Mesendoderm (in vitro differentiated cells): ENCODE measurements around the gene SPECC1.

Source experiments
- DNase-seq: peaks from one replicate; pipeline ENCODE4 v3.0.0; 2013
- H2AK5ac ChIP-seq: 2 replicates; pipeline ENCODE4 v1.6.1; 2013; ENCODE audit warnings: low read length, inconsistent platforms
- H2BK120ac ChIP-seq: 2 replicates; pipeline ENCODE4 v1.6.1; 2013; ENCODE audit warnings: low read depth, mild to moderate bottlenecking, low read length, moderate library complexity, mixed read lengths
- H2BK15ac ChIP-seq: replicated peaks from 2 replicates; pipeline ENCODE4 v1.6.1; 2013; ENCODE audit warnings: low read depth, mild to moderate bottlenecking, moderate library complexity
- H2BK5ac ChIP-seq: 2 replicates; pipeline ENCODE4 v1.6.1; 2013; ENCODE audit warnings: low read length, inconsistent platforms
- H3K18ac ChIP-seq: 2 replicates; pipeline ENCODE4 v1.6.1; 2013; ENCODE audit warnings: mild to moderate bottlenecking, low read length, mixed read lengths
- H3K23ac ChIP-seq: one replicate; pipeline ENCODE4 v1.6.1; 2013; ENCODE audit warnings: low read length
- H3K27ac ChIP-seq: 2 replicates; pipeline ENCODE4 v1.5.1; 2013; ENCODE audit warnings: low read depth, mild to moderate bottlenecking, inconsistent platforms, low read length, moderate library complexity
- H3K27me3 ChIP-seq: 2 replicates; pipeline ENCODE4 v1.6.1; 2013; ENCODE audit warnings: low read length, control low read depth, mild to moderate bottlenecking, inconsistent platforms; ENCODE audit not compliant: insufficient read depth, poor library complexity
- H3K36me3 ChIP-seq: 2 replicates; pipeline ENCODE4 v1.6.1; 2013; ENCODE audit warnings: low read length, inconsistent platforms; ENCODE audit not compliant: control insufficient read depth, insufficient read depth
- H3K4ac ChIP-seq: one replicate; pipeline ENCODE4 v1.6.1; 2013; ENCODE audit warnings: low read depth, mild to moderate bottlenecking, low read length, moderate library complexity
- H3K4me1 ChIP-seq: 2 replicates; pipeline ENCODE4 v1.6.1; 2013; ENCODE audit warnings: low read depth, low read length, inconsistent platforms; ENCODE audit not compliant: control insufficient read depth
- H3K4me2 ChIP-seq: 2 replicates; pipeline ENCODE4 v1.6.1; 2013; ENCODE audit warnings: low read length
- H3K4me3 ChIP-seq: 2 replicates; pipeline ENCODE4 v1.5.1; 2013; ENCODE audit warnings: mild to moderate bottlenecking, low read length
- H3K56ac ChIP-seq: one replicate; pipeline ENCODE4 v1.6.1; 2013; ENCODE audit warnings: low read length
- H3K79me1 ChIP-seq: 2 replicates; pipeline ENCODE4 v1.6.1; 2013; ENCODE audit warnings: low read length, inconsistent platforms
- H3K79me2 ChIP-seq: 2 replicates; pipeline ENCODE4 v1.6.1; 2013; ENCODE audit warnings: mild to moderate bottlenecking, low read length; ENCODE audit not compliant: control insufficient read depth, insufficient read depth
- H3K9ac ChIP-seq: 2 replicates; pipeline ENCODE4 v1.6.1; 2013; ENCODE audit warnings: low read length, inconsistent platforms
- H4K5ac ChIP-seq: one replicate; pipeline ENCODE4 v1.6.1; 2013; ENCODE audit warnings: low read length
- H4K8ac ChIP-seq: one replicate; pipeline ENCODE4 v1.6.1; 2013; ENCODE audit warnings: low read depth, mild to moderate bottlenecking, control low read depth, low read length, moderate library complexity
- WGBS: extraction: QIAGEN DNeasy Blood & Tissue Kit; methylation state at CpG from one replicate; pipeline ENCODE4 v1.1.7; 2013; ENCODE audit warnings: low lambda C conversion rate, missing lambda C conversion rate; ENCODE audit not compliant: insufficient coverage; ENCODE audit errors: extremely low coverage; 5-methylcytosine and 5-hydroxymethylcytosine counted together

Gene SPECC1

DNA sequence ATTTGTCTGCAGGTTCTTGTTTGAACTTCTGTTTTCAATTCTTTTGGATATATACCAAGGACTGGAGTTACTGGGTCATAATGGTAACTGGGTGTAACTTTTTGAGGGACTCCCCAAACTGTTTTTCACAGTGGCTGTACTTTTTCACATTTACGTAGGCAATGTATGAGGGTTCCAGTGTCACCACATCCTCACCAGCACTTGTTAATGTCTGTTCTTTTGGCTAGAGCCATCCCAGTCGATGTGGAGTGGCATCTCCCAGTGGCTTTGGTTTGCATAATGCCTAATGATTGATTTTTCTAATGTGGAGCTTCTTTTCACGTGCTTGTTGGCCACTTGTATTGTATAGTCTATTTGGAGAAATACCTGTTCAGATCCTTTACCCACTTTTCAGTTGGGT lies 59.3 kb downstream of the SPECC1 start:
- WGBS: no CpG with 5 or more reads among the region's 3 CpGs
- no peak overlapping the region for H3K23ac ChIP-seq
- H3K27me3 ChIP-seq: no peaks in the 10 kb centered on the region
- no peak overlapping the region for H3K56ac ChIP-seq
- H3K79me2 ChIP-seq: no peaks in the 10 kb centered on the region
- H3K4me3 ChIP-seq: no peak overlapping the region
- no peak overlapping the region for H4K8ac ChIP-seq
- H3K18ac ChIP-seq: no peak overlapping the region
- DNase-seq: no peak
- no peak overlapping the region for H2BK15ac ChIP-seq
- H3K4me1 ChIP-seq: no peaks in the 10 kb centered on the region
- H3K27ac ChIP-seq: no peak overlapping the region
- H2AK5ac ChIP-seq: no peak overlapping the region
- no peak overlapping the region for H2BK120ac ChIP-seq
- no peak overlapping the region for H3K4me2 ChIP-seq
- no peak overlapping the region for H3K9ac ChIP-seq
- H3K36me3 ChIP-seq: no peaks in the 10 kb centered on the region
- no peak overlapping the region for H4K5ac ChIP-seq
- H3K79me1 ChIP-seq: no peaks in the 10 kb centered on the region
- H3K4ac ChIP-seq: no peak overlapping the region
- H2BK5ac ChIP-seq: no peak overlapping the region

DNA sequence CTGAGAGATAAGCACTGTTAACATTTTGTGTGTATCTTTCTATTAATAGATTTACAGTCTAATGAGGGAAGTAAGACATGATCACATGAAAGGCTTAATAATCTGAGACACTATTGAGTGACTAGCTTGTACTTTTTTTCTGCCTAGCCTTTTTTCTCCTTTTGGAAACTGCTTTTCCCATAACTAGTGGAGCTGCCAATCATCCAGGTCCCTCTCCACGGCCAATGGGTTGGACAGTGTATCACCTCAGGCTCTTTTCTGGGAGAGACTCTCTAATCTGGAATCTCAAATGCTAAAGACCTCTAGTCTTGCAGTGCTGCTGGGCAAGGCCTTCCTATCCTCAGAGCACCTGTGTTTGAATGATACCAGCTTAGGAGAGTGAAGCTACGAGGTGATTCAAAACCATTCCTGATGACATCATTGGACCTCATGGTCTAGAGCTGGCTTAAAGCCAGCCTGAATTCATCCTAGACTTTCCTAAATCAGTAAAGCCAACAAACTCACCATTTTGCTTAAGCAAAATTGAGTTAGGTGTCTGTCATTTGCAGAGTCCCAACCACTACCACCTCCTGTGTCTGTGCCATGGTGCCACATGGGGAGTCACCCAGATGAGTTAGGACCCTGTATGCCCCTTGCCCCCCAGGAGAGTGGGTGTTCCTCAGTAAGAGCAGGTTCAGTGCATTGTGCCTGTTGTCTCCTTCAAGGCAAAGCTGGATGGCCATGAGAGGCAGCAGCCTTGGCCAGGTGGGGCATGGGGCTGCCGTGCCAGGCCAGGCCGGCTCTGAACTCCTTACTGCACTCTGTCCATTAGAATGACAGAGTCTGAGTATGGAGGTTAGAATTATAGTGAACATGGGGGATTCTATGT lies 62.9 kb downstream of the SPECC1 start:
- Histone ChIP-seq H3K4me3 (no peak overlapping the region), H2BK15ac (no peak overlapping the region), H2AK5ac (no peak overlapping the region), H3K4me1 (peaks cover 2% of the 10 kb centered on the region), H3K4ac (no peak overlapping the region), H4K5ac (no peak overlapping the region), H3K23ac (no peak overlapping the region), H3K18ac (no peak overlapping the region), H3K79me2 (no peaks in the 10 kb centered on the region), H4K8ac (no peak overlapping the region), H3K56ac (no peak overlapping the region), H3K27ac (no peak overlapping the region), H3K79me1 (no peaks in the 10 kb centered on the region), H2BK5ac (no peak overlapping the region), H2BK120ac (no peak overlapping the region), H3K27me3 (no peaks in the 10 kb centered on the region), H3K4me2 (no peak overlapping the region), H3K36me3 (no peaks in the 10 kb centered on the region), H3K9ac (no peak overlapping the region)
- no CpG with 5 or more reads among the region's 4 CpGs for WGBS
- no peak for DNase-seq

DNA sequence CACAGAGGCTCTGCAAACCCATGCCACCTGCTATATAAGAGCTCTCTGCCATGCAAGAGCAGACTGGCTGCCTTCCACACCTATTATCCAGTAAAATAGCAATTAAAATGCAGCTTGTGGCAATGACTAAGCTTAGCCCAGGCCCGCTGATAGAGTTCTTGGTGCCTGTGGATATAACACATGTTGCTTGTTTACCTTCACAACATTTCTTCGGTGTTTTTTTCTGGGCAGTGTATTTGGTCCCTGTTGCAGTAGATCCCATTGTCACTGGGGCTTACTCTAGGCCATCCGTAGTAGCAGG lies 63.5 kb downstream of the SPECC1 start:
- Histone ChIP-seq H4K8ac (no peak overlapping the region), H2BK15ac (no peak overlapping the region), H3K4ac (no peak overlapping the region), H3K9ac (no peak overlapping the region), H3K27me3 (no peaks in the 10 kb centered on the region), H3K79me2 (no peaks in the 10 kb centered on the region), H3K4me1 (peaks cover 2% of the 10 kb centered on the region), H2BK5ac (no peak overlapping the region), H3K18ac (no peak overlapping the region), H2BK120ac (no peak overlapping the region), H3K36me3 (no peaks in the 10 kb centered on the region), H3K4me3 (no peak overlapping the region), H4K5ac (no peak overlapping the region), H3K23ac (no peak overlapping the region), H2AK5ac (no peak overlapping the region), H3K56ac (no peak overlapping the region), H3K79me1 (no peaks in the 10 kb centered on the region), H3K4me2 (no peak overlapping the region), H3K27ac (no peak overlapping the region)
- DNase-seq: no peak
- WGBS: no CpG with 5 or more reads among the region's 3 CpGs

DNA sequence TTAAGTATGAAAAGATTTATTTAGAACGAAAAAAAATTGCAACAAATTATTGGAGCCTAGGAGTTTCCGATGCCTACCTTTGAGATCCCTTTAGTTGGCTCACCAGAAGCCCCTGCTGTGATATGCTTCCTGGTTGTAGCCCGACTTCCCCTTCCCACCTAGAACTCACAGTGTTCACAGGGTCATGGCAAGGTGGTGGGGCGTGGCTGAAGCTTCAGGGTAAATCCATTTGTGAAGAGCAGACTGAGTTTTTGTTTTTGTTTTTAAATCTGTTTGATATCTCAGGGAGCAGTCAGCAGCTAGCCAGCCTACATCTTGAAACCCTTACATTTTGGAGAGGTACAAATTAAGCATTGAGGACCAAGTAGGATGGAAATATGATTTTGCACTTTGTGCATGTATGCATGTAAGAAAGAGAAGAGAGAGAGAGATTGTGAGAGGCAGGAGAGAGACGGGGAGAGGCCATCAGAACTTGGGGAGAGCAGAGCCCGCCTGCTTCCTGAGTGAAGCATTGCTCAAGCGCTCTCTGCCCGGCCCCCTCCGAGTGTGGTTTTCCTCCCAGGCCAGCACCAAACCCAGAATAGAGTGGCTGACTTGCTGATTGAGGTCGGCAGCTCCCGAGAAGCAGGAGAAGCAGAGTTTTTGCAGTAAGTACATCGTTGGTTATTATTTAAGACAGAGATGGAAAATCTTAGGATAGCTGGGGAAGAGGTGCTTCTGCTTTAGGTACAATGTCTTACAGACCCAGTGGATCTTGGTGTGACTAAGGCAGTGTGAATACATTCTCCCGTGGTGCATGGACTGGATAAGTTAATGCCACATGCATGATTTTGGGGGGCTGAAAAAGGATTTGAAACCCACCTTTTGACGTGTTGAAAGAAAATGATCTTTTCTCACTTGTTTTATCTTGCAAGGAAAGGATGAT lies 64.2 kb downstream of the SPECC1 start:
- no peak overlapping the region for H3K23ac ChIP-seq
- H2AK5ac ChIP-seq: no peak overlapping the region
- no peak overlapping the region for H3K9ac ChIP-seq
- WGBS: no CpG with 5 or more reads among the region's 14 CpGs
- no peaks in the 10 kb centered on the region for H3K36me3 ChIP-seq
- H2BK5ac ChIP-seq: no peak overlapping the region
- H4K8ac ChIP-seq: no peak overlapping the region
- no peak overlapping the region for H2BK15ac ChIP-seq
- H3K79me1 ChIP-seq: no peaks in the 10 kb centered on the region
- H4K5ac ChIP-seq: no peak overlapping the region
- H3K27me3 ChIP-seq: no peaks in the 10 kb centered on the region
- no peak overlapping the region for H3K4me3 ChIP-seq
- no peak overlapping the region for H3K56ac ChIP-seq
- H3K79me2 ChIP-seq: no peaks in the 10 kb centered on the region
- H3K4me2 ChIP-seq: no peak overlapping the region
- H3K4me1 ChIP-seq: peaks cover 2% of the 10 kb centered on the region
- no peak overlapping the region for H3K4ac ChIP-seq
- H2BK120ac ChIP-seq: no peak overlapping the region
- H3K18ac ChIP-seq: no peak overlapping the region
- no peak overlapping the region for H3K27ac ChIP-seq
- DNase-seq: no peak

DNA sequence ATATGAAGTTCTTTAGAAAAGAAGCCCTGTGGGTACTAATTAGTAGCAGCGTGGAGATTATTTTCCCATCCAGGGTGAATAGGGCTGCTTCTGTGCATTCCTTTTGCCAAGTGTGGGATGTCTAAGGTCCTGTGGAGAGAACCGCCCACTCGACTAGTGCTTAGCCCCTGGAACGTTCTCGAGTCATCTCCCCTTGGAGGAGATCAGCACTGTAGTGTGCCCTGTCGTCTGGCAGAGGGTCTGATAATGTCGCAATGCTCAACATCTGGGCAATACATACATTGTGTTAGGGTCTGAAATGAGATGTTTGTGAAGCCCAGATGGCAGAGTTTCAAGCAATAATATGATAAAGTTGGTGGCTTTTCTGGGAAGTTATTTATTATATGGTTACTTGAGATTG lies 64.8 kb downstream of the SPECC1 start:
- no CpG with 5 or more reads among the region's 7 CpGs for WGBS
- no peaks in the 10 kb centered on the region for H3K27me3 ChIP-seq
- no peak overlapping the region for H3K27ac ChIP-seq
- no peak overlapping the region for H4K8ac ChIP-seq
- no peak overlapping the region for H2AK5ac ChIP-seq
- H2BK15ac ChIP-seq: no peak overlapping the region
- H2BK120ac ChIP-seq: no peak overlapping the region
- no peak overlapping the region for H4K5ac ChIP-seq
- no peak overlapping the region for H3K9ac ChIP-seq
- H2BK5ac ChIP-seq: no peak overlapping the region
- DNase-seq: no peak
- no peaks in the 10 kb centered on the region for H3K36me3 ChIP-seq
- H3K56ac ChIP-seq: no peak overlapping the region
- H3K4me2 ChIP-seq: no peak overlapping the region
- H3K4me1 ChIP-seq: peaks cover 2% of the 10 kb centered on the region
- H3K4me3 ChIP-seq: no peak overlapping the region
- no peaks in the 10 kb centered on the region for H3K79me2 ChIP-seq
- no peaks in the 10 kb centered on the region for H3K79me1 ChIP-seq
- no peak overlapping the region for H3K18ac ChIP-seq
- no peak overlapping the region for H3K23ac ChIP-seq
- H3K4ac ChIP-seq: no peak overlapping the region
